Activated CD8-positive, alpha-beta memory T cell treated with anti-CD3 and anti-CD28 coated beads, Interleukin-2, amount 50 U/mL, for 24 hours (primary cell): ENCODE measurements around the gene BORCS6.

Experiments used
- DNase-seq: peaks from one replicate; pipeline ENCODE4 v3.0.0-alpha.2; 2020; ENCODE audit errors: extremely low read depth

The BORCS6 gene

GRCh38 chr17:8210761-8211458 is 20.9 kb upstream of the BORCS6 start:
- no peak for DNase-seq

- peak; percentile 83 for DNase-seq
Measured at GRCh38 chr17:8209907-8210760, 20.2 kb upstream of the BORCS6 start, which contains the start of gene AURKB. AURKB (minus strand) TSS chr17:8210575; CDS start chr17:8210224, 351 bp downstream.

GRCh38 chr17:8206536-8206935 is 16.6 kb upstream of the BORCS6 start:
- DNase-seq = no peak

GRCh38 chr17:8204761-8205555 is 15.0 kb upstream of the BORCS6 start:
- DNase-seq = no peak

- DNase-seq = no peak
Measured at GRCh38 chr17:8192070-8192815, 2.3 kb upstream of the BORCS6 start.

GRCh38 chr17:8190506-8190905 is 526 bp upstream of the BORCS6 start:
- DNase-seq = no peak

GRCh38 chr17:8189041-8189710 is 804 bp downstream of the BORCS6 start:
- no peak for DNase-seq

- no peak for DNase-seq
Measured at GRCh38 chr17:8188263-8188839, 1.6 kb downstream of the BORCS6 start.

- peak; percentile 77 for DNase-seq
Measured at GRCh38 chr17:8187517-8188262, 2.3 kb downstream of the BORCS6 start.

- peak; percentile 91 for DNase-seq
Measured at GRCh38 chr17:8186787-8187516, 3.0 kb downstream of the BORCS6 start.

GRCh38 chr17:8186446-8186786 is 3.6 kb downstream of the BORCS6 start:
- DNase-seq = no peak

GRCh38 chr17:8185582-8186445 is 4.2 kb downstream of the BORCS6 start:
- peak; percentile 84 for DNase-seq

GRCh38 chr17:8176998-8177731 is 12.8 kb downstream of the BORCS6 start:
- DNase-seq = no peak

- peak; percentile 67 for DNase-seq
Measured at GRCh38 chr17:8176197-8176940, 13.6 kb downstream of the BORCS6 start, which contains the start of gene TMEM107. TMEM107 (minus strand) TSS chr17:8176380; CDS start chr17:8176286, 94 bp downstream.

- DNase-seq = no peak
Measured at GRCh38 chr17:8175795-8176196, 14.2 kb downstream of the BORCS6 start.

- DNase-seq = no peak
Measured at GRCh38 chr17:8173871-8174322, 16.1 kb downstream of the BORCS6 start.
